ENCODE data around the gene SGMS2. TPM values are rescaled to one million over a fixed set of nuclear protein-coding genes. Genes with fewer than 3 reads are reported as not detected.
A peak's percentile ranks its signal among the peaks of the same experiment; 100 is the strongest.

Gene SGMS2
- polyA plus RNA-seq, 4 donors, result 8.1 to 24.9 (median 16.6) TPM

- H3K4me3 ChIP-seq (ENCODE audit: low read depth in 1 of 3, low read length in 3 of 3), result no peak overlapping the region
- FAIRE-seq (no peak), DNase-seq (no peak)
- H3K27ac ChIP-seq (ENCODE audit: low read depth in 1 of 3, low read length in 2 of 3), result no peak overlapping the region
- H3K27me3 ChIP-seq (ENCODE audit: control insufficient read depth in 3 of 3, insufficient read depth in 3 of 3, low read length in 3 of 3), result no peaks in the 10 kb centered on the region
- H3K9me3 ChIP-seq (ENCODE audit: control insufficient read depth in 2 of 2, insufficient read depth in 1 of 2, low read depth in 1 of 2, low read length in 1 of 2), result no peaks in the 10 kb centered on the region
- H3K36me3 ChIP-seq (ENCODE audit: control insufficient read depth in 3 of 3, insufficient read depth in 2 of 3, low read depth in 1 of 3, low read length in 3 of 3), result no peaks in the 10 kb centered on the region
- WGBS, 3 donors, result 69 to 92% (median 77%) methylated on average over 2 of the region's 2 CpGs
- peaks cover 0 to 4% (median 0%) of the 10 kb centered on the region in 3 donors for H3K4me1 ChIP-seq (ENCODE audit: control insufficient read depth in 3 of 3, insufficient read depth in 2 of 3, low read depth in 1 of 3, low read length in 2 of 3)
Observed at GRCh38 chr4:107850438-107850837, 25.7 kb downstream of the SGMS2 start.

- Histone ChIP-seq H3K27me3 (ENCODE audit: control insufficient read depth in 3 of 3, insufficient read depth in 3 of 3, low read length in 3 of 3) (no peaks in the 10 kb centered on the region), H3K36me3 (ENCODE audit: control insufficient read depth in 3 of 3, insufficient read depth in 2 of 3, low read depth in 1 of 3, low read length in 3 of 3) (no peaks in the 10 kb centered on the region), H3K9me3 (ENCODE audit: control insufficient read depth in 2 of 2, insufficient read depth in 1 of 2, low read depth in 1 of 2, low read length in 1 of 2) (no peaks in the 10 kb centered on the region), H3K27ac (ENCODE audit: low read depth in 1 of 3, low read length in 2 of 3) (peak overlapping the region in 2 of 3 donors; percentile 20 to 27), H3K4me3 (ENCODE audit: low read depth in 1 of 3, low read length in 3 of 3) (no peak overlapping the region), H3K4me1 (ENCODE audit: control insufficient read depth in 3 of 3, insufficient read depth in 2 of 3, low read depth in 1 of 3, low read length in 2 of 3) (peaks cover 0 to 4% (median 0%) of the 10 kb centered on the region in 3 donors)
- WGBS, 3 donors, result 59 to 76% (median 66%) methylated on average over 9 of the region's 9 CpGs
- DNase-seq (peak; percentile 63 to 87), FAIRE-seq (peak; percentile 39)
Observed at GRCh38 chr4:107853444-107854355, 29.0 kb downstream of the SGMS2 start.

GRCh38 chr4:107854356-107855022 lies 29.8 kb downstream of the SGMS2 start:
- DNase-seq (peak in 1 of 2 donors; percentile 42), FAIRE-seq (no peak)
- no peak overlapping the region for H3K4me3 ChIP-seq (ENCODE audit: low read depth in 1 of 3, low read length in 3 of 3)
- H3K9me3 ChIP-seq (ENCODE audit: control insufficient read depth in 2 of 2, insufficient read depth in 1 of 2, low read depth in 1 of 2, low read length in 1 of 2), result no peaks in the 10 kb centered on the region
- no peaks in the 10 kb centered on the region for H3K27me3 ChIP-seq (ENCODE audit: control insufficient read depth in 3 of 3, insufficient read depth in 3 of 3, low read length in 3 of 3)
- peaks cover 0 to 4% (median 0%) of the 10 kb centered on the region in 3 donors for H3K4me1 ChIP-seq (ENCODE audit: control insufficient read depth in 3 of 3, insufficient read depth in 2 of 3, low read depth in 1 of 3, low read length in 2 of 3)
- H3K27ac ChIP-seq (ENCODE audit: low read depth in 1 of 3, low read length in 2 of 3), result peak overlapping the region in 2 of 3 donors; percentile 20 to 54
- WGBS, 3 donors, result 88 to 98% (median 92%) methylated on average over 3 of the region's 3 CpGs
- H3K36me3 ChIP-seq (ENCODE audit: control insufficient read depth in 3 of 3, insufficient read depth in 2 of 3, low read depth in 1 of 3, low read length in 3 of 3), result no peaks in the 10 kb centered on the region

- no peak for FAIRE-seq
- Histone ChIP-seq H3K27me3 (ENCODE audit: control insufficient read depth in 3 of 3, insufficient read depth in 3 of 3, low read length in 3 of 3) (no peaks in the 10 kb centered on the region), H3K27ac (ENCODE audit: low read depth in 1 of 3, low read length in 2 of 3) (no peak overlapping the region), H3K9me3 (ENCODE audit: control insufficient read depth in 2 of 2, insufficient read depth in 1 of 2, low read depth in 1 of 2, low read length in 1 of 2) (no peaks in the 10 kb centered on the region), H3K36me3 (ENCODE audit: control insufficient read depth in 3 of 3, insufficient read depth in 2 of 3, low read depth in 1 of 3, low read length in 3 of 3) (no peaks in the 10 kb centered on the region), H3K4me1 (ENCODE audit: control insufficient read depth in 3 of 3, insufficient read depth in 2 of 3, low read depth in 1 of 3, low read length in 2 of 3) (peaks cover 0 to 4% (median 0%) of the 10 kb centered on the region in 3 donors), H3K4me3 (ENCODE audit: low read depth in 1 of 3, low read length in 3 of 3) (no peak overlapping the region)
- no peak for DNase-seq
- WGBS, 3 donors, result 67 to 84% (median 81%) methylated on average over 3 of the region's 3 CpGs
Observed at GRCh38 chr4:107855723-107856122, 31.0 kb downstream of the SGMS2 start.

- DNase-seq, result no peak
- WGBS, 3 donors, result 77 to 91% (median 77%) methylated on average over 1 of the region's 1 CpG
- Histone ChIP-seq H3K36me3 (ENCODE audit: control insufficient read depth in 3 of 3, insufficient read depth in 2 of 3, low read depth in 1 of 3, low read length in 3 of 3) (no peaks in the 10 kb centered on the region), H3K27me3 (ENCODE audit: control insufficient read depth in 3 of 3, insufficient read depth in 3 of 3, low read length in 3 of 3) (no peaks in the 10 kb centered on the region), H3K4me3 (ENCODE audit: low read depth in 1 of 3, low read length in 3 of 3) (no peak overlapping the region), H3K9me3 (ENCODE audit: control insufficient read depth in 2 of 2, insufficient read depth in 1 of 2, low read depth in 1 of 2, low read length in 1 of 2) (no peaks in the 10 kb centered on the region), H3K4me1 (ENCODE audit: control insufficient read depth in 3 of 3, insufficient read depth in 2 of 3, low read depth in 1 of 3, low read length in 2 of 3) (peaks cover 0 to 4% (median 0%) of the 10 kb centered on the region in 3 donors), H3K27ac (ENCODE audit: low read depth in 1 of 3, low read length in 2 of 3) (no peak overlapping the region)
- no peak for FAIRE-seq
Observed at GRCh38 chr4:107856901-107857300, 32.2 kb downstream of the SGMS2 start.

- Histone ChIP-seq H3K36me3 (ENCODE audit: control insufficient read depth in 3 of 3, insufficient read depth in 2 of 3, low read depth in 1 of 3, low read length in 3 of 3) (peaks cover 0 to under 1% (median 0%) of the 10 kb centered on the region in 3 donors), H3K27ac (ENCODE audit: low read depth in 1 of 3, low read length in 2 of 3) (no peak overlapping the region), H3K27me3 (ENCODE audit: control insufficient read depth in 3 of 3, insufficient read depth in 3 of 3, low read length in 3 of 3) (no peaks in the 10 kb centered on the region), H3K4me1 (ENCODE audit: control insufficient read depth in 3 of 3, insufficient read depth in 2 of 3, low read depth in 1 of 3, low read length in 2 of 3) (peaks cover 0 to 4% (median 0%) of the 10 kb centered on the region in 3 donors), H3K4me3 (ENCODE audit: low read depth in 1 of 3, low read length in 3 of 3) (no peak overlapping the region), H3K9me3 (ENCODE audit: control insufficient read depth in 2 of 2, insufficient read depth in 1 of 2, low read depth in 1 of 2, low read length in 1 of 2) (no peaks in the 10 kb centered on the region)
- WGBS, 3 donors, result 81 to 94% (median 86%) methylated on average over 4 of the region's 4 CpGs
- no peak for DNase-seq
- FAIRE-seq, result no peak
Observed at GRCh38 chr4:107857741-107858140, 33.0 kb downstream of the SGMS2 start.

- no peak overlapping the region for H3K4me3 ChIP-seq (ENCODE audit: low read depth in 1 of 3, low read length in 3 of 3)
- H3K27ac ChIP-seq (ENCODE audit: low read depth in 1 of 3, low read length in 2 of 3), result no peak overlapping the region
- no peak for FAIRE-seq
- WGBS, 3 donors, result 63 to 89% (median 75%) methylated on average over 3 of the region's 3 CpGs
- H3K9me3 ChIP-seq (ENCODE audit: control insufficient read depth in 2 of 2, insufficient read depth in 1 of 2, low read depth in 1 of 2, low read length in 1 of 2), result no peaks in the 10 kb centered on the region
- peaks cover 0 to 2% (median 0%) of the 10 kb centered on the region in 3 donors for H3K36me3 ChIP-seq (ENCODE audit: control insufficient read depth in 3 of 3, insufficient read depth in 2 of 3, low read depth in 1 of 3, low read length in 3 of 3)
- H3K4me1 ChIP-seq (ENCODE audit: control insufficient read depth in 3 of 3, insufficient read depth in 2 of 3, low read depth in 1 of 3, low read length in 2 of 3), result no peaks in the 10 kb centered on the region
- no peaks in the 10 kb centered on the region for H3K27me3 ChIP-seq (ENCODE audit: control insufficient read depth in 3 of 3, insufficient read depth in 3 of 3, low read length in 3 of 3)
- no peak for DNase-seq
Observed at GRCh38 chr4:107858158-107858742, 33.5 kb downstream of the SGMS2 start.

- no peaks in the 10 kb centered on the region for H3K9me3 ChIP-seq (ENCODE audit: control insufficient read depth in 2 of 2, insufficient read depth in 1 of 2, low read depth in 1 of 2, low read length in 1 of 2)
- no peak overlapping the region for H3K4me3 ChIP-seq (ENCODE audit: low read depth in 1 of 3, low read length in 3 of 3)
- H3K36me3 ChIP-seq (ENCODE audit: control insufficient read depth in 3 of 3, insufficient read depth in 2 of 3, low read depth in 1 of 3, low read length in 3 of 3), result peaks cover 0 to 2% (median 0%) of the 10 kb centered on the region in 3 donors
- H3K27ac ChIP-seq (ENCODE audit: low read depth in 1 of 3, low read length in 2 of 3), result peak overlapping the region in 1 of 3 donors; percentile 68
- peak; percentile 11 to 86 for DNase-seq
- no peak for FAIRE-seq
- WGBS, 3 donors, result 20 to 62% (median 60%) methylated on average over 5 of the region's 5 CpGs
- no peaks in the 10 kb centered on the region for H3K4me1 ChIP-seq (ENCODE audit: control insufficient read depth in 3 of 3, insufficient read depth in 2 of 3, low read depth in 1 of 3, low read length in 2 of 3)
- no peaks in the 10 kb centered on the region for H3K27me3 ChIP-seq (ENCODE audit: control insufficient read depth in 3 of 3, insufficient read depth in 3 of 3, low read length in 3 of 3)
Observed at GRCh38 chr4:107862658-107863057, 37.9 kb downstream of the SGMS2 start.

All from small intestine (tissue), 7 donors.